HG03521 (cell line): ENCODE measurements around the gene ZNF672.
"Not testable (repeated sequence)": the region's sequence is repeated elsewhere in the genome, so short reads cannot be mapped to it uniquely, and the experiment has no call there.

ENCODE experiments used
- ATAC-seq: cut with Tn5 transposase; IDR thresholded peaks from one replicate; pipeline ENCODE4 v1.9.1; 2021; ENCODE audit warnings: mild to moderate bottlenecking, moderate library complexity; ENCODE audit not compliant: unreplicated experiment

ZNF672 gene

DNA sequence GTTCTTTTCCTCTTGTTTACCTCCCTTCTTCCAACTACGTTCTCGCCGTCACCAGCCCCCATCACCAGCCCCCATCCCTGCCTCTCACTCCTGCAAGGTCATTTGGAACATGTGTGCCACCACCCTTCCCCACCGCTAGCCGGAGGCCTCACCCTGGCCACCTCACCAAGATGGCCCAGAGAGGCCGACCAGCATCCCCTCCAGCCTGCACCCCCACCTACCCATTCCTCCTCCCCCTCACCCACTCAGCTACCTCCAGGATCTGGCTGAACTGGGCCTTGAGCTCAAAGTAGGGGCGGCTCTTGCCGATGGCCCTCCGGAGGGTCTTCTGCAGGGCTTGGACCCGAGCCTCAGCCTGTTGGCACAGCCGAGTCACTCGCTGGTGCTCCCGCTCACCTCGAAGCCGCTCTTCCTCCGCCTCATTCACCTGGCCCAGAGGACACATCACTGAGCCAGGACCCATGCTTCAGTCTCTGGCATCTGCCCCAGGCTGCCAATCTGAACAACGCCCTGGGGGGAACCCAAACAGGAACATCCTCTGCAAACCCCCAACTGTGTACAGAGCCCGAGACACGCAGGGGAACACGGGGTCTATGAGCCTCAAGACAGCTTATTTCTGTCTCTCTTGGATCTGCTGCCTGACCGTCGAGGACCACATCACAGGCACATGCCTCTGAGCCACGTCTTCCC, 25.1 kb upstream of the ZNF672 start:
- no peak for ATAC-seq

DNA sequence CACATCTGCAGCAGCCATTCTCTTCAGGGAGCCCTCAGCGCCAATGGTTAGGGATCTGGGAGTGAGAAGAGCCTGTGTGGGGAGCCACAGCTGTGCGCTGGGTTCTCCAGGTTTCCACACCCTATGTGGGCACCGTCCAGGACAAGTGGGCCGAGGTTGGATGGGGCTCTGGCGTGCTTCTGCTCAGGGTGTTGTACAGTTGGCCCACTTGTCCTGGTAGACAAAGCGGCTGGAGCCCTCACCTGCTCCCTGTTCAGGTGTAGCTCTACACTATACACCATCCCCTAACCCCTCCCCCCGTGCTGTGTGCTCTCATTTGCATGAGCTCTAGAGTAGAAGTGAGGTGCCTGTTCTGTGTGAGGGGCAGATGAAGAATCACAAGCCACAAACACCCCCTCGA, 24.5 kb upstream of the ZNF672 start:
- no peak for ATAC-seq

DNA sequence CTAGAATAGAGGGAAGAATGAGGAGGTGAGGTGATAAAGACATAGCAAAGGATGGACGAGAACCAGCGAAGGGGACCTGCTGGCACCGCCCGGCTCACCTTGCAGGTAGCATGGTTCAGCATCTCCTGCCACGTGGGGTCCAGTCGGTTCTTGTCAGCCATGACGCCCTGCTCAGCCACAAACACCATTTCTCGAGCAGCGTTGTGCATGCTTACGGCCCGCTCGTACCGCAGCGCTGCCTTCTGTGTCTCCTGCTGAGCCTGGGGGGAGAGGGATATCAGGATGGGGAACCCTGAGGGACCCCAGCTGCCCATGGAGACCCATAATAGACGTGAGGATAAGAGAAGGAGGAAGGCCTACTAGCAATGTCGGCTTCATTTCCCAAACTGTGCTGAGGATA, 23.7 kb upstream of the ZNF672 start:
- ATAC-seq = no peak

DNA sequence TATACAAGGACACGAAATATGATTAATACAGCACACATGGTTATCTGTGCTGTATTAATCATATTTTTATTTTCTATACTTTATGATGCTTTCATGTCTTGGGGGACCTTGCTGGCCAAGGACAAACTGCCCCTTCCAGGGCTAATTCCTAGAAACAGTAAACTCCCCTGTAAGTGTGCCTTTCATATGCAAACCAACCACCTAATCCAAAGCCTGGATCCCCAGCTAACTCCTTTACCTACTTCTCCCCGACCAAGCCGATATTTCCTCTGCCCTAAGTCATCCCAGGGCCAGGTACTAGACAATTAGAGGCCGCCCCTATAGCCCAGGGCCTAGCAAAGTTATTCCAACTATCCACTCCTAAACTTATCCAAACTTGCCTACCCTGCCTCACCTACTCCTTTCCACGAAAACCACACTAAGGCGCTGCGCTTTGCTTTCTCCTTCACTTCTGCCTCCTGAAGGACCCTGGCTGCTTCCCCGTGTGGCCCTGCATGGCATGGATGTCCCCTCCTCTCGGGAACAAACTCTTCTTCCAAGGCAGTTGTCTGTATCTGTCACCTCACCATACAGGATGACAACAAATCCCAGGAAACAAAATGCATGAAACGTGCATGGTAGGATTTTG, 22.5 kb upstream of the ZNF672 start:
- ATAC-seq = no peak

DNA sequence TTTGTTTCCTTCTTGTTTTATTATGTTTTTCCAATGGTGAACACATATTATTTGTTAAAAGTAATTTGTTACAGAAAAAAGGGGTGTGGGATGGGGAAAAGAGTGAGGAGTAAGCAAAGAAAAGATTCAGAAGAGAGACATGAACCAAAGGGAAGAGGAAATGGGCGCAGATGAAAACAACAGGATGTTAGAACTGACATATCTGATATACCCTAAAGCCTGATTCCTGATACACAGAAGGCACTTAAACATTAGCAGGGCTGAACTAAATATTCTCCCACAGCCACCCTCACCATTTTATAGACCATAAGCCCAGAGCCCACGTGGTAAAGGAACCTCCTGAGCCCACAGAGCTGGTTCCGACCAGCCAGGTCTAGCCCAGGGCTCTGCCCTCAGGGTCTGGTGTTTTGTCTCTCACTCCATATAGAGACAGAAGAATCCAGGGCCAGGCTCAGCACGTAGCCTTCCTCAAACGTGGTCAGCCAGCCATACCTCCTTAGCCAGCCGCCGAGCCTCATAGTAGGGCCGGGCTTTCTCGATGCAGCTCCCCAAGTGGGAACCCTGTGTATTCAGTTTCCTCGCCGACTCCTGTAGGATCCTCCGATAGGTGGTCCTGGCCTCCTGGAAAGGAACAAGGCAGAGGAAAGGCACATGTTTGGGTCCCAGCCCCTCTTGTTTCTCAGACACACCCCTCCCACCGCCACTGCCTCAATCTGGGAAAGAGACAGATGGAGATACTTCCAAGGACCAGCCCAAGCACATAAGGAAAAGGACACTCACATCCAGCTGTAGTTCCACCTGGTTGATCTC, 21.8 kb upstream of the ZNF672 start:
- no peak for ATAC-seq

DNA sequence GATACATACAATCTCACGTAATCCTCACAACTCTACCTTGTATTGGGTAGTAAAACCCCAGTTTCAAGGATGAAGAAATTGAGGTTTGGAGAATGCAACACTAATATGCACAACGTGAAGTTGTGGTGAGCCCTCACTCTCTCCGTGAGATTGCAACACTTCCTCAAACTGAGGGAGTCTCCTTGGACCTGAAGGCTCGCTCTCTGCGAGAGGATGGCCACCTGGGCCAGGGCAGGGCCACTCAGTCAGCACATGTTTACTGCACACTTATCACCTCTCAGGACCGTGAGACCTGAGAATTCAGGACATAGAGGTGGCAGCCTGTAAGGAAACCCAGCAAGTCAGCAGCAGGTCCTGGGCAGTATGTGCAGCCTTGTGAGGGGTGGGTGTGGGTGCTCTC, 21.0 kb upstream of the ZNF672 start:
- ATAC-seq = no peak

DNA sequence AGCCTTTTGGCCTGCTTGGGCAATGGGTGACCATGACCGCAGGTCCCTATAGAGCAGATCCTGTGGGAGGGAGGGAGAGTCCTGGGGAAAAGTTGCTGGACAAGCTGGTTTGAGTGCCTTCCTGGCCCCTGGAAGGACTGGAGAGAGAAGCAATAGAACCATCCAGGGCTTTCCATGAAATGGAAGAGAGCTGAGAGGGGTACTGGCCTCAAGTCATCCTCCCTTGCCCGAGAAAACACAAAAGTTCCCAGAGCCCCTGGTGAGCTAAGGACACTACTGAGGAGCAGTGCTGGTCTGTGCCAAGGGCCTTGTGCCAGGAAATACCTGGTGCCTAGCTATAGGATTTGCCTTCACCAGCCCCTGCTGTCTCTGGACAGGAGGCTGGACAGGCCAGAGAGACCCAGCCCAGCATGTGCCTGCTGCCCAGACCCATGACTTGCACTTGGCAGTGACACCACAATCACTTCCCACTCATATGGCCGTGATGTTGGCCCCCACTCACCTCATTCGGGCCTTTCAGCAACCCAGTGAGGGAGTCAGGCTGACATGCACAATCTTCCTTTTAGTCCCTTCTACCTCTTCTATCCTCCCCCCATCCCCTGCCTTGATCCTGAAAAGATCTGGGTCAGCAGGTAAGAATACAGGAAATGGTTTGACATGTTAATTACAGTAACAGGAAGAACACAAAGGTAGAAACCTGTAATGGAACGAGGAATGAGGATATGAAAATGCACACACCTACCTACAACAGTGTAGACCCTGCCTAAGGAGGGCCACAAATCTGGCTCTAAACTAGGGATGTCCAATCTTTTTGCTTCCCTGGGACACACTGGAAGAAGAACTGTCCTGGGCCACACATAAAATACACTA, 19.3 kb upstream of the ZNF672 start:
- no peak for ATAC-seq

DNA sequence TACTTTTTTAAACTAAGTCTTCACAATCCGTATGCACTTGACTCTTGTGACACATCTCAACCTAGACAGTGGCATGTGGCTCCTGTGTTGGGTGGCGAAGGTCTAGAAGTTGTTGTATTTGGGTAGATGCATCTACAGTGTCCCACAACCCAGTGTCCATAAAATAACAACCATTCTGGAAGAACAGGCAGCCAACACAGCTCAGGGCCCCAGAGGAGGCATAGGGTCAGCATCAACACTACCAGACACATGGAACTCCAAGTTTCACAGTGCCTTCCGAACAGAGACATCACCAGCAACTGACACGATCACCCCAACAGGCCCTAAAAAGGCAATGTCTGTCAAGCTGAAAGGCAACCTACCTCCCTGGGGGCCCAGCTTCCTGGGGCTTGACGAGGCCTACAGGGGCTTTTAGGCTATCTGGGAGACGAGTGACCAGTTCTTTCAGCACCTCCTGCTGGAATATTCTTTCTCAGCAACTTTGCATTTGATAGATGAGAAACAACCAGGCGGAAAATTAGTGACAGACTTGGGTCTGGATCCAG, 17.9 kb upstream of the ZNF672 start:
- ATAC-seq = no peak

DNA sequence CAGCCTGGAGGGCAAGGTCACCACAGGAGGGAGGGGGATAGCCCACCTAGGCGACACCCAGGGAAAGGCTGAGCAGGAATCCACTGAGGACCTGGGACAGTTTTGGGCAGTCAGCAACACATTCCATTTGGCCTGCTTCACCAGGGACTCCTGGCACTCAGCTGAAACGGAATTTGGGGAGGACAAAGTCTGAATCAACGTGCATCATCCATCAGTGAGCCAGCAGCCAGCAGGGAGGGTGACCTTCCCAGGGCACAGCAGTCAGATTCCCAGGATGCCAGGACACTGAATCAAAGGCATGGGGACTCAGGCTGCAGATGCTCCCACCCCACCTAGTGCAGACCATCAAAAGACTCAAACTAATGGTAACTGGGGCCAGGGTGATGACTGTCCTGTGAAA, 16.9 kb upstream of the ZNF672 start:
- ATAC-seq = no peak

DNA sequence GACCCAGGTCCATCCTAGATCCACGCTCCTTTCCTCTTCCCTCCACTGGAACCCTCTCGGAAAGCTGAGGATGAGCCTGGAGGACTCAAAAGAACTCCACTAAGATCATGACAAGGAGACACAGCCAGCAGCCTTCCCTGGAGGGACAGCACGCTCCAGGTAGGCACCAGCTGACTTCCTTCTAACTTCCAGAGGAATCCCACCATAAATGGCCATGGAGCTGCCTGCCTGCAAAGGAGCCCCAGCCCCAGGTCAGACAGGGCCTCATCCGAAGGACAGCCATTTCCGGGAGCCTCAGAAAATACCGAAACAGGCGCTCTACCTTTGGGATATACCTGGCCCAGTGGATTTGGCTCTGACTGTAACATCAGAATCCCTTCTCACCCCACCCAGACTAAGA, 16.4 kb upstream of the ZNF672 start:
- no peak for ATAC-seq

DNA sequence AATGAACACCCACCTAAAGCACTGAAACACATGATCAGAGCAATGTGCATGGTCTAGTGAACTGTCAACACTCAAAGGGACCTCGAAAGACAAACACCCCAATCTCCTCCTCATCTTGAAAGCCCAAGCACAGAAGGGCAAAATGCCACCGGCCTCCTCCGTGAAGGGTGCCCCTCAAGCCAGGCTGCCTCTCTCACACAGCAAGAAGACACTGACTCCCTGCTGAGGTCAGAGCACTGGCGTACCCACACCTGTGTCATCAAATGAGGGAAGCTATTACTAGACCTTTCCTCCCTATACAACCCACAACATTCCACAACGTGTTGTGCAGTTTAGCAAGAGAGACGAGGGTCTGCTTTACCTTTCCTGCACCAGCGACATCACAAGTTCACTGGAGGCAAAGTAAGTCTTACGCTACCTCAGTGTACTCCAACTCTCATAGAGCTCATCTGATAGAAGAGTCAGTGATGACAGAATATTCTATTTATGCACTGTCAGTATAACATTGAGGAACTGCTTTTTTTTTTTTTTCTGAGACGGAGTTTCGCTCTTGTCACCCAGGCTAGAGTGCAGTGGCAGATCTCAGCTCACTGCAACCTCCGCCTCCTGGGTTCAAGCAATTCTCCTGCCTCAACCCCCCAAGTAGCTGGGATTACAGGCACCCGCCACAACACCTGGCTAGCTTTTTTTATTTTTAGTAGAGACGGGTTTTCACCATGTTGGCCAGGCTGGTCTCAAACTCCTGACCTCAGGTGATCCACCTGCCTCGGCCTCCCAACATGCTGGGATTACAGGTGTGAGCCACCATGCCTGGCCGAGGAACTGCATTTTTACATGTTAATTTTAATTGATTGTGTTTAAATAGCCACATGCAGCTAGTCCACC, 15.6 kb upstream of the ZNF672 start:
- ATAC-seq = peak; percentile 19

DNA sequence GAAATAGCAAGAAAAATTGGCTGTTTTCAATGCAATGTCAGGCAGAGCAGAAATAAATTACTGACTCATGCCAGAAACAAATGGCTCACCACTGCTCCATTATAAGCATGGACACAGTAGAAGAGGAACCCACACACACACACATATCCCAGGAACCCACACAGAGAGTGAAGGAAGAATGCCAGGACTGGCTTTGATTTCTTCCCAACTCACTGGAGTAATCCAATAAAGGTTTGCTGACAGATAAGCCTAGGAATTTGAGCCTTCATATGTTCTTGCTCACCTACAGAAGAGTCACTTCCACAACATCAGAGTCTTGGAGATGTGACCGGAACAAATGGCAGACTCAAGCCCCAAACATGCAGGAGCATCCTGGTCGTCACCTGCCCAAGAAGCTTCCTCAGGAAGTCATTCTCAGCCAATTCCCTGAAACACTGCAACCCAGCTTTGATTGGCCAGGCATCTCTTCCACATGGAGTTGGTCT, 14.5 kb upstream of the ZNF672 start:
- ATAC-seq = no peak

DNA sequence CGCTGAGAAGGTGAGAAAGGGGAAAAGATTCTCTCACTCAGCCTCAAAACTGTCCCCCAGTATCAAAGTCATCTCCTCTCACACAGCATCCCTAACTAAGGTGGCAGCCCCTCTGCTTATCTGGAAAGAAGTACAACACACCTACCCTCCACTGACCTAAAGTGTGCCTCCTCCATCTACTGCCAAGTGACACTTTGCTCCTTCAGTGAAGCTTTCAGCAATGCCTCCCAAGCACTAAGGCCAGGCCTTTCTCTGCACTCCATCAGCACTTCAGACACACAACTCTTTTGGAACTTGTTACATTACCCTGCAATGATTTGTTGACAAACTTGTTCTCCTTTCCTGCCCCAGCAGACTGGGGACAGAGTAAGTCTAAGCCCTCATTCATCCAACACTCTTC, 13.7 kb upstream of the ZNF672 start:
- no peak for ATAC-seq

DNA sequence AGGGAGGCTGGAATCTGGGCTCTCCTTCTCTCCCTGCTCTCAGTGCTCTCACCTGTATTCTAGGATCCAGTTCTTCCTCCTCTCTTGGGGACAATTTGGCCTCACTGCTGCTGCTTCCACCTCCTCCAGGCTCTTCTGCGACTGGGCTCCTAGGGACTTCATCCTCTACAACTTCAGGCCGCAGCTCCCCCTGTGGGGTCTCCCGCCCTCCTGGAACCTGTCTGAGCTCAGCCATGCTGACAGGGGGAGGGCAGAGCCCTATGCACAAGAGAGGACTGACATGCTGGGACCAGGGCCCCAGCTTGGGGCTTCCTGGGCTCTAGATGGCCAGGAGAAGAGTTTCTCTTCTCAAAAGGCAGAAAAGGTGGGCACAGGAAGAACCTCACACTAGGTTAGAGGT, 13.3 kb upstream of the ZNF672 start:
- no peak for ATAC-seq

DNA sequence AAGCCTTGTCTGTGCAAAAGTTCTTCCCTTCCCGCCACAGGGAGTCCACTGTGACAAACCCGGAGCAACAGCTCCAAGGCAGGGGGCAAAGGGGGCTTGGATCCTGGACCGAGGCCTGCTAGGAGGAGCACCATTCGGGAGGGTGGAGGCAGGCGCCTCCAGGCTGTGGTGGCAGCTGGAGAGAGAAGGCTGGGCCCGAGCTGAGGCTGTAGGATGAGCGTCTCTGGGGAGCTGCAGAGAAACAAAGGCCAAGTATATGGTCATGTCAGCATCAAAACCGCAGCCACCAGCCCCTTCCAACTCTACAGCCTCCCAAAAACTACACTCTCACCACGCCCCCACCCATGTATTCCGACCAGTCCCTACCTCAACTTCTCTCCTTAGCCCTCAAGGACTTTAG, 12.9 kb upstream of the ZNF672 start:
- ATAC-seq = no peak

DNA sequence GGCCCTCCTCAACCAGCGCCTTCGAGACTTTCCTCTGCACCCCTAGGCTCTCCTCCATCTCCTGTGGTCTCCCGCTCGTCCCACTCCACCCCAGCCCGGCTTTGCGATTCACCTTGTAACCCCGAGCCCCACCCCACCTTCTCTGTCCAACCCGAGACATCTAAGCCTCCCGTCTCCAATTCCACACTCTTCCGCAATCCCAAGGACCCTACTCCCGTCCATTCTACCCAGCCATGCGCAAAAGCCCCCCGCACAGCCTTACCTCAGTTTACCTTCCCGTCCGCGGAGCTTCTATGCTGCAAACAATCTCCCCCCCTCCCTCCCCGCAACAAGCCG, 12.5 kb upstream of the ZNF672 start:
- peak; percentile 4 for ATAC-seq

DNA sequence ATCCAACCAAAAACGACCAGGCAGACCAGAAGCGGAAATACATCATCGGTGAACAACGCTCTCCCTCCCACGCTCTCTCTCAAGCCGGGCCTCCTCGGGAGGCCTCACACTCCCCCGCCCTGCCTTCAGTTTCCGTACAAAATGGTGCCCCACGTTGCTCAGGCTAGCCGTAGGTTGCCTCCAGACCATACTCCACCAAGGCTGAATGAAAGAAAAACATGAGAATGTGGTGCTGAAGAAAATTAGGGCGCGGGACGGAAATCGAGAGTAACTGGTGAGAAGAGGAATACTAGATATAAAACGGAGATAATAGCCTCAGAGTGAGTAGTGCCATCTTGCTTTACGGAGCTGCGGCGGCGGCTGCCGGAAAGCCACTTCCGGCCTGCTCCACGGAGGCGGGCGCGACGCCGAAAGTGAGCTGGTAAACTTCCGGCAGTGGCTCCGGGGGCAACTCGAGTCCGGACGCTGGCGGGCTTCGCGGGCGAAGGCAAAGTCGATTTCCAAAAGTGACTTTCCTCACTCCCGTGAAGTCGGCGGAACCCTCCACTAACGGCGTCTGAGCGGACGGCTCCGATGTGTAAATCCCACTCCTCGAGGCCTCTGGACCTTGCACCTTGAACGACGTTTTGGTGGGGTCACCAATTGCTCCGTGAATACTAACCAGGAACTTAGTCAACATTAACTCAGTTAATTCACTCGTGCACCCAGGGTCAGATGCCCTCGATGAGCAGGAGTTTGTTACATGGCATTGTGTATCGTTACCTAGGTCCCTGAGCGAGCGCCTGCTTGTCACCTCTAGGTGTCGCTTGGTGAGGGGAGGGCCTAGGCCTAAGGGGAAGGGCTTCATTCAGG, 11.9 kb upstream of the ZNF672 start, which contains the start of gene SH3BP5L:
SH3BP5L (minus strand) TSS at position 7 of the 852 bp plus-strand sequence. CDS start 980 bp downstream, outside the sequence.
- ATAC-seq = peak; percentile 87

DNA sequence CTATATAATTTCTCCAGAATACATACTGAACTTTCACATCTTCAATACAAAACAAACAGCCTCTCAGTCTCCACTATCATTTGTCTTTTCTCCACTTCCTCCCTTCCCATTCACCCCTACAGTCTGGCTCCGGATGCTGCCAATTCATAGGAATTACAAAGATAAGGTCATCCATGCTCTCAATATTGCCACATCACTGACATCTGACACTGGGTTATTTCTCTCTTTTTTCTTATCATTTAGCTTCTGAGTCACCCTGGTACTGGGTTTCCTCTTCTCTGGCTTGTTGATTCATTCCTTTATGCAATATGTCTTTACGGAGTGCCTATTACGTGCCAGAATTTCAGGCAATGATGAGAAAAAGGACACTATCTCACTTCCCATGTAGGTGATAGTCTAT, 9.2 kb upstream of the ZNF672 start:
- ATAC-seq = no peak

DNA sequence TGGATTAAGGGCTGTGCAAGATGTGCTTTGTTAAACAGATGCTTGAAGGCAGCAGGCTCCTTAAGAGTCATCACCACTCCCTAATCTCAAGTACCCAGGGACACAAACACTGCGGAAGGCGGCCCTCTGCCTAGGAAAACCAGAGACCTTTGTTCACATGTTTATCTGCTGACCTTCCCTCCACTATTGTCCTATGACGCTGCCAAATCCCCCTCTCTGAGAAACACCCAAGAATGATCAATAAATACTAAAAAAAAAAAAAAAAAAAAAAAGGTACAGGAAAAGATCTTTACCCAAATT, 7.4 kb upstream of the ZNF672 start:
- not testable (repeated sequence) for ATAC-seq
